HEK293 (cell line): ENCODE results near the gene AMT.

Source experiments
- CTCF ChIA-PET: fragments of 350-600 bp; formaldehyde crosslinking; extraction: SDS; loops from one replicate; lab custom pipeline; 2021; ENCODE audit warnings: antibody characterized with exemption; lab: Yijun Ruan, JAX
- POLR2A ChIA-PET: fragments of 300-600 bp; formaldehyde crosslinking; extraction: SDS; loops from one replicate; lab custom pipeline; 2020; ENCODE audit warnings: antibody characterized with exemption, inconsistent platforms; lab: Yijun Ruan, JAX
- H3K27ac ChIP-seq: fragments of 200-500 bp; sonication (Bioruptor generic); 2 replicates; pipeline ENCODE4 v1.5.1; 2014; ENCODE audit warnings: low read depth, low read length, control low read depth, inconsistent platforms; ENCODE audit errors: extremely low read depth
- H3K36me3 ChIP-seq, 2 experiments: fragments of 200-500 bp in 1 of 2; sonication (Bioruptor generic) in 1 of 2; 1 replicate in 1 of 2; 2 replicates in 1 of 2; pipeline ENCODE4 v1.5.1; 2014 to 2017; ENCODE audit warnings: inconsistent platforms in 2 of 2, low read length in 2 of 2; ENCODE audit not compliant: control insufficient read depth in 2 of 2, insufficient read depth in 1 of 2
- H3K4me1 ChIP-seq: fragments of 200-500 bp; sonication (Bioruptor generic); 2 replicates; pipeline ENCODE4 v1.5.1; 2014; ENCODE audit warnings: mild to moderate bottlenecking, low read length, inconsistent platforms; ENCODE audit not compliant: control insufficient read depth, insufficient read depth
- H3K4me3 ChIP-seq: 2 replicates; pipeline ENCODE4 v1.5.1; 2011; ENCODE audit warnings: low read depth, mild to moderate bottlenecking, control low read depth, low read length, moderate library complexity
- H3K9me3 ChIP-seq: fragments of 200-500 bp; sonication (Bioruptor generic); 2 replicates; pipeline ENCODE4 v1.5.1; 2014; ENCODE audit warnings: low read depth, low read length, inconsistent platforms; ENCODE audit not compliant: control insufficient read depth, insufficient read depth
- CTCF ChIP-seq: fragments of 450-650 bp; formaldehyde crosslinking; IDR thresholded peaks from 2 replicates; pipeline ENCODE4 v1.5.1; 2016; ENCODE audit warnings: missing biosample characterization, missing genetic modification characterization
- YY1 ChIP-seq: fragments of 450-650 bp; formaldehyde crosslinking; IDR thresholded peaks from 2 replicates; pipeline ENCODE4 v1.5.1; 2018; ENCODE audit warnings: missing biosample characterization, missing genetic modification characterization
- ZNF341 ChIP-seq: fragments of 450-650 bp; formaldehyde crosslinking; IDR thresholded peaks from 2 replicates; pipeline ENCODE4; 2016; ENCODE audit warnings: low read depth, missing biosample characterization, missing genetic modification characterization
- ZNF366 ChIP-seq: fragments of 450-650 bp; formaldehyde crosslinking; conservative IDR thresholded peaks from 2 replicates; pipeline ENCODE4 v1.5.1; 2016; ENCODE audit warnings: missing biosample characterization, missing genetic modification characterization
- ZNF548 ChIP-seq: fragments of 450-650 bp; formaldehyde crosslinking; IDR thresholded peaks from 2 replicates; pipeline ENCODE4 v1.5.1; 2016; ENCODE audit warnings: missing biosample characterization, missing genetic modification characterization
- ZNF558 ChIP-seq: fragments of 450-650 bp; formaldehyde crosslinking; IDR thresholded peaks from 2 replicates; pipeline ENCODE4 v1.5.1; 2016; ENCODE audit warnings: missing biosample characterization, missing genetic modification characterization
- ZNF561 ChIP-seq: fragments of 450-650 bp; IDR thresholded peaks from 2 replicates; pipeline ENCODE4 v1.5.1; 2018; ENCODE audit warnings: missing biosample characterization, missing genetic modification characterization, borderline replicate concordance
- ZNF639 ChIP-seq: fragments of 450-650 bp; formaldehyde crosslinking; IDR thresholded peaks from 2 replicates; pipeline ENCODE4 v1.5.1; 2016; ENCODE audit warnings: missing biosample characterization, missing genetic modification characterization
- ZNF645 ChIP-seq: fragments of 450-650 bp; formaldehyde crosslinking; IDR thresholded peaks from 2 replicates; pipeline ENCODE4; 2016; ENCODE audit warnings: missing biosample characterization, missing genetic modification characterization
- ZNF654 ChIP-seq: fragments of 450-650 bp; formaldehyde crosslinking; IDR thresholded peaks from 2 replicates; pipeline ENCODE4 v1.5.1; 2016; ENCODE audit warnings: low read depth, missing biosample characterization, missing genetic modification characterization
- ZNF777 ChIP-seq: fragments of 450-650 bp; formaldehyde crosslinking; IDR thresholded peaks from 2 replicates; pipeline ENCODE4 v1.5.1; 2017; ENCODE audit warnings: missing biosample characterization, missing genetic modification characterization, borderline replicate concordance
- ZNF785 ChIP-seq: fragments of 450-650 bp; formaldehyde crosslinking; IDR thresholded peaks from 2 replicates; pipeline ENCODE4 v1.5.1; 2016; ENCODE audit warnings: missing biosample characterization, missing genetic modification characterization
- TF ChIP-seq, protein P1 (sequence below): fragments of 450-650 bp; formaldehyde crosslinking; IDR thresholded peaks from 2 replicates; pipeline ENCODE4 v1.5.1; 2016; ENCODE audit warnings: missing biosample characterization, missing genetic modification characterization

Gene AMT

GRCh38 chr3:49454898-49455681 is 32.8 kb upstream of the AMT start:
- H3K36me3 ChIP-seq = no peaks in the 10 kb centered on the region
- CTCF ChIA-PET = interaction anchor here (1.0 to 1.5 kb wide), 3 partner anchors 11 to 84 kb away, joined by 3 to 10 read pairs (median 5); no protein-coding TSS in a partner anchor
- POLR2A ChIA-PET = no interaction called here
- no peak overlapping the region for H3K4me3 ChIP-seq
- no peaks in the 10 kb centered on the region for H3K9me3 ChIP-seq
- TF ChIP-seq ZNF777 (tag by site-specific recombination) (no peak), ZNF548 (tag by site-specific recombination) (no peak), ZNF558 (tag by site-specific recombination) (no peak), ZNF645 (tag by site-specific recombination) (no peak), ZNF341 (tag by site-specific recombination) (peak; percentile 80)
- TF ChIP-seq, protein P1, sequence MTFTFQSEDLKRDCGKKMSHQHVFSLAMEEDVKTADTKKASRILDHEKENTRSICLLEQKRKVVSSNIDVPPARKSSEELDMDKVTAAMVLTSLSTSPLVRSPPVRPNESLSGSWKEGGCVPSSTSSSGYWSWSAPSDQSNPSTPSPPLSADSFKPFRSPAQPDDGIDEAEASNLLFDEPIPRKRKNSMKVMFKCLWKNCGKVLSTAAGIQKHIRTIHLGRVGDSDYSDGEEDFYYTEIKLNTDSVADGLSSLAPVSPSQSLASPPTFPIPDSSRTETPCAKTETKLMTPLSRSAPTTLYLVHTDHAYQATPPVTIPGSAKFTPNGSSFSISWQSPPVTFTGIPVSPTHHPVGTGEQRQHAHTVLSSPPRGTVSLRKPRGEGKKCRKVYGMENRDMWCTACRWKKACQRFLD (tag by site-specific recombination) = no peak
- H3K27ac ChIP-seq = no peak overlapping the region
- H3K4me1 ChIP-seq = no peaks in the 10 kb centered on the region

- CTCF ChIA-PET = interaction anchor here (0.6 to 1.5 kb wide), 7 partner anchors 10 to 335 kb away, joined by 3 to 10 read pairs (median 4); no protein-coding TSS in a partner anchor
- Histone ChIP-seq H3K4me3 (no peak overlapping the region), H3K27ac (no peak overlapping the region), H3K9me3 (no peaks in the 10 kb centered on the region), H3K36me3 (no peaks in the 10 kb centered on the region), H3K4me1 (no peaks in the 10 kb centered on the region)
- POLR2A ChIA-PET = no interaction called here
- TF ChIP-seq ZNF639 (tag by site-specific recombination) = no peak
- TF ChIP-seq CTCF (tag by site-specific recombination) = peak; percentile 14; the same call in 1 of the 2 replicates
- TF ChIP-seq ZNF654 = peak; percentile 25; the same call in 1 of the 2 replicates
- TF ChIP-seq ZNF561 (tag by site-specific recombination) = no peak
Observed at GRCh38 chr3:49454458-49454857, 32.2 kb upstream of the AMT start.

DNA sequence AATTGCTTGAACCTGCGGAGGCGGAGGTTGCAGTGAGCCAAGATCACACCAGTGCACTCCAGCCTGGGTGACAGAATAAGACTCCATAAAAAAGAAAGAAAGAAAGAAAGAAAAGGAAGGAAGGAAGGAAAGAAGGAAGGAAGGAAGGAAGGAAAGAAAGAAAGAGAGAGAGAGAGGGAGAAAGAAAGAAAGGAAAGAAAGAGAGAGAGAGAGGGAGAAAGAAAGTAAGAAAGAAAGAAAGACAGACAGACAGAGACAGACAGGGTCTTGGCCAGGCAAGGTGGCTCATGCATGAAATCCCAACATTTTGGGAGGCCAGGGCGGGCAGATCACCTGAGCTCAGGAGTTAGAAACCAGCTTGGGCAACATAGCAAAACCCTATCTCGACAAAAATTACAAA is 31.3 kb upstream of the AMT start:
- TF ChIP-seq YY1 (tag by site-specific recombination) = no peak
- TF ChIP-seq ZNF785 (tag by site-specific recombination) = 0 out of 2 replicates have a peak, but pooled peaks have one; percentile 32
- peak; percentile 92 for TF ChIP-seq ZNF366 (tag by site-specific recombination)
- H3K4me1 ChIP-seq = no peaks in the 10 kb centered on the region
- CTCF ChIA-PET = interaction anchor here (0.6 to 1.5 kb wide), 3 partner anchors 86 to 218 kb away, joined by 3 to 10 read pairs (median 6); no protein-coding TSS in a partner anchor
- no peak overlapping the region for H3K4me3 ChIP-seq
- H3K9me3 ChIP-seq = no peaks in the 10 kb centered on the region
- no peaks in the 10 kb centered on the region for H3K36me3 ChIP-seq
- H3K27ac ChIP-seq = no peak overlapping the region
- POLR2A ChIA-PET = no interaction called here
